GM19025 (cell line): ENCODE data around the gene INO80C.

Experiments used
- ATAC-seq: cut with Tn5 transposase; IDR thresholded peaks from one replicate; pipeline ENCODE4 v1.9.1; 2021; ENCODE audit warnings: mild to moderate bottlenecking, low read depth, moderate library complexity; ENCODE audit not compliant: unreplicated experiment

INO80C gene

GRCh38 chr18:35513181-35513936 is 15.6 kb upstream of the INO80C start:
- ATAC-seq = no peak

- no peak for ATAC-seq
Observed at GRCh38 chr18:35512761-35513160, 15.0 kb upstream of the INO80C start.

GRCh38 chr18:35511833-35512232 is 14.1 kb upstream of the INO80C start:
- ATAC-seq = peak; percentile 24

GRCh38 chr18:35511428-35511827 is 13.7 kb upstream of the INO80C start:
- peak; percentile 93 for ATAC-seq

- no peak for ATAC-seq
Observed at GRCh38 chr18:35510076-35510651, 12.4 kb upstream of the INO80C start.

GRCh38 chr18:35508746-35509338 is 11.1 kb upstream of the INO80C start:
- ATAC-seq = no peak

- ATAC-seq = no peak
Observed at GRCh38 chr18:35508030-35508429, 10.3 kb upstream of the INO80C start.

GRCh38 chr18:35507623-35508022 is 9.9 kb upstream of the INO80C start:
- ATAC-seq = no peak

- ATAC-seq = no peak
Observed at GRCh38 chr18:35507192-35507591, 9.4 kb upstream of the INO80C start.

GRCh38 chr18:35506024-35506712 is 8.4 kb upstream of the INO80C start:
- no peak for ATAC-seq

GRCh38 chr18:35504996-35505395 is 7.2 kb upstream of the INO80C start:
- ATAC-seq = no peak

- no peak for ATAC-seq
Observed at GRCh38 chr18:35502052-35502451, 4.3 kb upstream of the INO80C start.

- no peak for ATAC-seq
Observed at GRCh38 chr18:35501369-35501768, 3.6 kb upstream of the INO80C start.

- no peak for ATAC-seq
Observed at GRCh38 chr18:35500113-35500512, 2.4 kb upstream of the INO80C start.

GRCh38 chr18:35497027-35497369 is 762 bp downstream of the INO80C start:
- peak; percentile 16 for ATAC-seq

- ATAC-seq = no peak
Observed at GRCh38 chr18:35495536-35496314, 2.0 kb downstream of the INO80C start.

- no peak for ATAC-seq
Observed at GRCh38 chr18:35494251-35495220, 3.2 kb downstream of the INO80C start.

- no peak for ATAC-seq
Observed at GRCh38 chr18:35491700-35492077, 6.1 kb downstream of the INO80C start.

- ATAC-seq = no peak
Observed at GRCh38 chr18:35490894-35491699, 6.7 kb downstream of the INO80C start.
